CD4-positive, alpha-beta T cell treated with Interleukin-10 for 1 hour (primary cell): ENCODE measurements around the gene DSC2.

Source experiments
- DNase-seq: peaks from one replicate; pipeline ENCODE4 v3.0.0-alpha.2; 2020

Gene DSC2

DNA sequence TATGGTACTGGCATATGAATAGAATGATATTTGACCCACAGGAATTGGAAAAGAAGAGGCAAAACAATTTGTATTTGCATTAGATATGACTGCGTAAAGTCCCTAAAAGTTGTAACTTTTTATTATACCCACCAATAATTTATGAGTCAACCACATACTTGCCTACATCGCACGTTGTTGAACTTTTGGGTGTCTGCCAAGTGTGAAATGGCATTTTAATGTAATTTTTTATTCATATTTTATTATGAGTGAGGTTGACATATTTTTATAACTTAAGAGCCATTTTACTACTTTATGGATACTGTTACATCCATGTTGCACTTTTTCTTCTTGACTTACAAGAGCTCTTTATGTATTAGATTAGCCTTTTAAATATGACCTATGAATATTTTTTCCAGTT is 4.6 kb downstream of the DSC2 start:
- no peak for DNase-seq

DNA sequence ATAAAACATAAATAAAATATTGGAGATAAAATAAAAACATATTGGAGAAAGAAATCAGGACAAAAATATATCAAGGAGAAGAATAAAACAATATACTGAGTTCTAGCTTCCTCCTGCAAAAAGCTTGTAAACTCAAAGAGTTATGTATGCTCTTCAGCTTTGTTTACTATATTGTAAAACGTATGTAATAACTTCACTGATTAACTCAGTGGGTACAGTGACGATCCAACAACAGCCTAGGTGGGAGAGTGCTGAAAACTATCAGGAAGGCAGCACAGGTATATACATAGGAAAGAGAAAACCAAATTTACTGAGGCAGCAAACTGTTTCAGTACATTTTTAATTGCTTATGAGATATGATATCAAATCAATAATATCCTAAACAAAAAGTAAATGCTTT is 8.3 kb downstream of the DSC2 start:
- no peak for DNase-seq

DNA sequence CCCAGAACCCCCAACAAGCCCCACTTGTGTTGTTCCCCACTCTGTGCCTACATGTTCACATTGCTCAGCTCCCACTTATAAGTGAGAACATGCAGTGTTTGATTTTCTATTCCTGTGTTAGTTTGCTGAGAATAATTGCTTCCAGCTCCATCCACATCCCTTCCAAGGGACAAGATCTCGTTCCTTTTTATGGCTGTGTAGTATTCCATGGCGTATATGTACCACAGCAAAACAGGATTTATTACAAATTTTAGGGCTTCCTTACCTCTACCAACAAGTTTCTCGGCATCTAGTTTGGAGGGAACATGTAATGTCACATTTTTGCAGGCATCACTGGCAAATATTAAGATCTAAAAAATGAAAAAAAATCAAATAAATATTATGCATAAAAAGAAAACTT is 8.9 kb downstream of the DSC2 start:
- DNase-seq: no peak

DNA sequence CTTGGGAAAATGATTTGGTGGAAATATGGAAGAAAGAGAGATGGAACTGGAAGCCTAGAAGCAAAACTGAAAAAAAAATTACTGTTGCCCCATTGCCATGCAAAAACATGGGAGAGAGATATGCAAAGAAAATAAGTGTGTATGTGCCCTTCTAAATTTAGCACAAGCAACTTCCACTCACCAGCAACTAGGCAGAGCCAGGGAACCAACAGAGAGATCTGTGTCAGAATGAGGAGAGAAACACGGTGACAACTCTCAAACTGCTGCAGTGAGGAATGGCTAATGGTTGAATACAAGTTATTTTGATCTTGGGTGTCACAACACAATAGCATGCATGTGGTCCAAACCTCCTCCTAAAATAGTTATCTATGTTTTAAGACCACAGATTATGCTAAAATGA is 10.9 kb downstream of the DSC2 start:
- DNase-seq: no peak

DNA sequence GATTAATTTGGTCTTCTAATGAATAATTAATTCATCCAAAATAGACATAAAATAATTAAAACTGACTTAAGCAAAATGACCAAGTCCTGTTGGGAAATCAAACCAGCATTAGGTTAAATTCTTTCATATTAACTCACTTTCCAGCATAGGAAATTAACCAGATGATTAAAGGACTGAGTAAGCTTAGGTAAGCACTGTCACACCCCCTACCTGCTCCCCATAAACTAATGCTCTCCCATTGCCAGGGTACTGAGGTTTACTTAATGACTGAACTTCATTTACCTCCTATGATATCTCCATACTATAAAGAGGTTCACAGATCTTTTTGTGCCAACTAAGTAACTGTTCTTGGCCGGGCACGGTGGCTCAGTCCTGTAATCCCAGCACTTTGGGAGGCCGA is 13.7 kb downstream of the DSC2 start:
- DNase-seq: no peak

DNA sequence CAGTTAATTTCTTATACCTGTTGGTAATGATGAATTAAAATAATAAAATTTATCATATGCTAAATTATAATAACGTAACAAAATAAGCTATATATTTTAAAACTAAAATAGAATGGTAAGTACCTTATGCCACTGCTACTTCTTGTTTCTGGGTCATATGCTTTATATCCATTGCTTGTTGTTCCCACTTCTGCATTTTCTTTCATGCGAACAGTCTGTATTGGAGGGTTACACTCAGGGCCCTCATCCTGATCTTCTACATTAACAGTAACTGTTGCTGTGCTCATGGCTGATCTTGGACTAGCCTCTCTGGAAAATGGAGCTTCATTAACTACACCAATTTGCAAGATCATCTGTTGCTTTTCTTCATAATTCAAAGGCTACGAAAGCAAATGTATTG is 22.2 kb downstream of the DSC2 start:
- no peak for DNase-seq

DNA sequence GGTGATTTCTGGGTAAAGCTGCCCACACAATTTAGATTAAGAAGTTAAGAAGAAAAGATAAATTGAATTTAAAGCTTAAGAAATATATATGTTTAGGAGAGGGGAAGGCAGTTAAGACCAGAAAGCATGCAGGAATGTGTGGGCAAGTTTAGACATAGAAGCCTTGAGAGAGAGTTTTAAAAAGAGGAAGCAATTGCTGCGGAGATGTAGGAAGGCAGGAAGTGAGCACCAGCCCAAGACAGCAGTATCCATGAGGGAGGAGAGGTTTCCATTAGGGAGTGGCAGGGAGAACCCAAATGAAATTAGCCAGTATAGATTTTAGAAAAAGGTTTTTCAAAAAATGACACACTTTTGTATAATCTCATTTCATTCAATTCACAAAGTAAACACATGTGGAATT is 24.3 kb downstream of the DSC2 start:
- no peak for DNase-seq

DNA sequence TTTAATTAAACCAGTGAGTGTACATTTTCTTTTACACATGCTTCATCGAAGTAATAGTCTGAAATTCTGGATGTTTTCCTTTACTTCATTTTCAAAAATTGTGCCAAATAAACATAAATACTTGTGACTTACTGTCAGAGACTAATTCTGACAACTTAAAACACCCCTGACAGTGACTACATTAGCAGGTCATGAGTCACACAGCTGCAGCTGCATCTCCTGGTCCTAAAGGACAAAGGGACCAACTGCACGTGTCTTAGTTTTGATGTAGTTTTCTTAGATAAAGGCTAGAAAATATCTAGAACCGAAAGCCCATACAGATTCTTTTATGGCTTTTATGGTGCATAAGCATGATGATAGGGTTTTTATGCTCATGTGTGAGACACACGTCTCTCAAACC is 30.0 kb downstream of the DSC2 start:
- DNase-seq: no peak

DNA sequence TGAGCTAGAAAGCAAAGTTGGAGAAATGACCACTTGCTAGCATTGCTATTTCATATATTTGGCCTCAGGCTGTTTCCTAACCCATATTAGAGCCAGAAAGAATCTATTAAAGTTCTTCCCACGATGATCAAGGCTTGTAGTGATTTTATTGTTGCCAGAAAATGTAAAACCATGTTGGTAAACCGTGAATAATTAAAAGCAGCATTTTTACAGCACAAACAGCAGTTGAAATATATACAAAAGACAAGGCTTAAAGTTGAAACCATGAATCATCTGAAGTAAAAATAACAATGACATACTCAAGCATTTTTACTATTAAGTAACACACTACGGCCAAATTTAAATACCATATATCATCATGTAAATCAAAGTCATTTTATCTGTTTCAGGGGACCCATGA is 32.0 kb downstream of the DSC2 start:
- no peak for DNase-seq

DNA sequence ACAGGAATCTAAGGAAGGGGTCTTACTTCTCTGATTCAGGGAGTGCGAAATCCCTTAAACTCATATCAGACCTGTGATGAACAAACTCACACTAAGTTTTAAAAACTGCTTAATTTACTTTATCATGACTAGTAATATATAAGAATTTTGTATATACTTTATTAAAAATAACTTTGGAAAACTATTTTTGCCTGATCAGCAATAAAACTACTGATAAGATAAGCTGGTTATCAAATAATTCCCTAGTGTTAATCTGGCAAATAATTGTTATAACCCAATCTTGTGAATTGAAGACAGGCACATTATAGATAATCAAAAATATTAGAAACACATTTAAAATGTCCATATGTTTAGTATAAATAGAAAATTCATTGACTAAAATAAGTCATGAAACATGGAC is 36.0 kb downstream of the DSC2 start:
- DNase-seq: no peak

DNA sequence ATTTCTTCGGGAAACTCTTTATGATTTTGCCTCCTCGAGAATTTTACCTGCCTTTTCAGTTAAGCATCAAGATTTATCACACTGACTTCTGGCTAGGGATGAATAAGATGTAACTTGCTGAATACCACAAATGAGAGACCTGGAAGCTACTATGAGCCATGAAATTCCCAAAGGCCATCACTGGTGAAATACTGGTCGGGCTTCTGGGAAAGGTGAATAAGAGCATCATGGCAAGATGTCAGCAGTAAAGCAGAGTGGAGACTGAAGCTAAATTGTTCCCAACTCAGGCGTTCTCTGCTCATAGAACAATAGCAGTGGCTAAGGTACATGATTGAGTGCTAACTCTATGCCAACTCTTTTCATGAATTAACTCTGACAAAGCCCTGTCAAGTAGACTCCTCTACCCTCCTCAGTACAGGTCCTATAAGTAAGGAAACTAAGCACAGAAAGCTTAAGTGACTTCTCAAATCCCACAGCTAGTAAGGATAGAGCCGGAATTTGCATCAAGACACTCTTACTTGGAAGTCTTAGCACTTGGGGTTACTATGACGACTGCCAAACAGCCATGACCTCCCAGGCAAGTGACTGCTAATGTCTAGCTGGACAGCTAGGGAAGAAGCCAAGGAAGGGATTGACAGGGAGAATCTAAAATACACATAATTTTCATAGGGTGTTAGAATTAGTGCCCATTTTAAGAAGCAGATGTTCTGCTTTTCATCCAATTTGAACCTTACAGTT is 37.0 kb downstream of the DSC2 start:
- no peak for DNase-seq

DNA sequence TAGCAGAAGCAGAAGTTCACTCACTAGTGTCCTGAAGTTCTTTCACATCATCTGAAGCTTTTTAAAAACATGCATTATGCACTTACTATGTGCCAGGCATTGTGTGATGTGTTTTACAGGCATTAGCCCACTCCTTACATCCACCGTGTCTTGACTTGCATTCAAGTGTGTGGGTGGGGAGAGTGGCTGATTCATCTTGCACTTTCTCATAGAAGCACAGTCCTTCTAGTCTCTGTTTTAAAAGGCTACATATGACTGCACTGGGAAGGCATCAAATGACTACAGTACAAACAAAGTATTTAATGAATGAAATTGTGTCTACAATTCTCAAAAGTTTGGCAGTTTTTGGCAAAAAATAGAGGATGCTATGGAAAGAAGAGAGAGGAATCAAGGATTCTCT is 38.1 kb downstream of the DSC2 start:
- no peak for DNase-seq

DNA sequence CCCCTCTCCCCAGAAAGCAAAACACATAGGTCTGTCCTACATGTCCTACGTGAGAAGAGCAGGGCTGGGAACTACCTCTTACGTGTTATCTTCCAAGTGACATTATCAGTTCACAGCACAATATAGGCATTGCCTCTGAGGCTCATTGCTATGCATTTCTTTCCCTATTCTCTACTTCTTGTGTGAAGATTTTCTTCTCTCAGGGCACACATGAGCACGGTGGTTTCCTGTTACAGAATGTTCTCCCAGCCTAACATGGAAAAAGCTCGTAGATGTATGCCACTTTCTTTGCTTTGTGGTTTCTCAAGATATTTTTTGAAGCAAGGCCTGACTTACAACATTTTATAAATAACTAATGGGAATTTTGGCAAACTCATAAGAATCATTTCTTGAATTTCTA is 40.3 kb downstream of the DSC2 start:
- no peak for DNase-seq

DNA sequence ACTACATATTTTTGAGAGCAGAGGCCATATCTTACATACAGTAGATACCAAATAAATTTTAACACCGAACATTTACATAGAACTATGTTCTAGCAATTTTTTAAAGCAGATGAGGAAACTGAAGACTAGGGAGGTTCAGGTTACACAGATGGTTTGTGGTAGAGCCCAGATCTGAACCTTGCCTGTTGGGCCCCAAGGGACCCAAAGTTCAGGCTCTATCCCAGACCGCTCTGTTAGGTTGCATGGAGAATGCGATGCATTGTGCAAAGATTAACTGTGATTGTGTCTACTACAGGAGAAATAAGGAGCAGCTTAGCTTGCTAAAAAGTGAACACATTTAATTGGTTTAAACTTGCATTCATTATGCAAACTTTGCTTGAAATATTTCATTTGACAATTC is 43.3 kb downstream of the DSC2 start:
- no peak for DNase-seq

DNA sequence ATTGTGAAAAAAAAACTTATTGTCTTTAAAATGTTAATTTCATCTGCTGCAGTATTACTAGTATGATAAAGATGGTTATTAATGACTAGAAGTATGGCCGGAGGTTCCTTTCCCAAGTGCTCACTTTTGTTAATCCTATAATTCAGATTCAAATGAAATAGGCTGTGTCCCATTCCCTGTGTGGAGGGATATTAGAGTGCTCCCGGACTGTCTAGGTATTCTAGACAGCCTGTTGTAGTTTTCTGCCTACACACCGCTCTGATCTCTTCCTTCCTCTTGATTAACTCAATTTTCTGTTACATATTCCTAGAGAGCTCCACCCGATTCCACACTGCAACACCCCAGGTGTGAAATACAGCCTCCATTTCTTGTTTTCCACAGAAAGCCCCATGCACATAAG is 44.3 kb downstream of the DSC2 start:
- no peak for DNase-seq

DNA sequence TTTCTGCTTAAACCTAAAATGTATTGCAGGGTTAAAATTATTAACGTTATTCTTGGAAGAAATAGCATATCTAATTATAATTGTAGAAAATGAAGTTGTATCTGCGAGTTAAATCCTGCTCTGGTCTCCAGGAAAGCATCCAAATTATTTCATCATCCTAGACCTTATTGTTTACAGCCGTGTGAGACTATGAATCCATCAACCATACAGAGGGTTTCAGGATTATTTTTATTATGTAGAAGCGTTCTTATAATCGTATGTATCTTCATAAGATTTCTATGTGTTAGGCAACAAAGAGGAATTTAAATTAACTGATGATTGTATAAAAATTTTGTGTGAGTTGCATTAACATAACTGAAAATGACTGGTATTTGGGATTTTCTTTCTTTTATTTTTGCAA is 45.2 kb downstream of the DSC2 start:
- no peak for DNase-seq

DNA sequence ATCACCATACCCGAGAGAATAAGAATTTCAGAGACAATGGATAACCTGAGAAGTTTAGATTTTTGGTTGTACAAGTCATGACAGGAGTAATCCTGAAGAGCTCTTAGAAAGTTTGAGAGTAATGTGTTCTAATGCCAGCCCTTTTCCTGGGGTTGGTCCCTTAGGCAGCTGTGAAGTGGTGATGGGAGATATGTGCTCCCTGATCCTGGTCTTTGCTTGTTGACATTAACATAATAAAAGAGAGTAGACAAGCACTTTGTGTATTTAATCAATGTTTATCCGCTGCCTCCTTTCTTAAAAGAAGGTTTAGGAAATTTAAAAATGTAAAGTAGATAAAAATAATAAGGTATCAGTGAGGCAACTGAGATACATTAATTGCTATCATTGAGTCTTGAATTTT is 45.9 kb downstream of the DSC2 start:
- no peak for DNase-seq

DNA sequence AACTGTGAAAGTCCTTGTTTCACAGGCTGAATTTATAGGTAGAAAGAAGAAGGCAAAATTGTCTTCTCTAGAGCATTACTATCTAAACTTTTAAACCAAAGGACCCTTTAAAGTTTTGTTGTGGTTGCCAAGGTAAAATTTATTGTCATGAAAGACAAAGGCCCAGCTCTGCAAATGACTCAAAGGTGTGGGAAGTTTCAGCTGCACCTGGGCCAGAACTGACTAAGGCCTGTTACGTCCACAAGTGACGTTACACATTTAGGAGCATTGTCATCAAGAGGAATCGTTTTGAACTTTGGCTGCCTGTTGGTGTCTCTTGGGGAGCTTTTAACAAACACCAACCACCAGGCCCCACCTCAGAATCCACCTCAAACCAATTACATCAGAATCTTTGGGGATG is 51.6 kb downstream of the DSC2 start:
- no peak for DNase-seq

DNA sequence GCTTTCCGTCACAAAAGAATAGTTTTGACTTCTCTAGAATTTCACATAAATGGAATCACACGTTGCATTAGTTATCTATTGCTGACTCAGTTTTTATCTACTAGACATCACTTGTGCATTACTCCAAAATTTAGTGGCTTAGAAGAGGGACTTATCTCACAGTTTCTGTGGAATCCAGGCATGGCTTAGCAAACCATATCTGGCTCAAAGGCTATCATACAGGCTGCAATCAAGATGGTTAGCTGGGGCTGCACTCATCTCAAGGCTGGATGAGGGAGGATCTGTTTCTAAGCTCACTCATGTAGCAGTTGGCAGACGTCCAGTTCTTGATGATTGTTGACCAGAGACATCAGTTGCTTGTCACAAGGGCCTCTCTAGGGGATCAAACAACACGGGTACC is 53.0 kb downstream of the DSC2 start:
- no peak for DNase-seq

DNA sequence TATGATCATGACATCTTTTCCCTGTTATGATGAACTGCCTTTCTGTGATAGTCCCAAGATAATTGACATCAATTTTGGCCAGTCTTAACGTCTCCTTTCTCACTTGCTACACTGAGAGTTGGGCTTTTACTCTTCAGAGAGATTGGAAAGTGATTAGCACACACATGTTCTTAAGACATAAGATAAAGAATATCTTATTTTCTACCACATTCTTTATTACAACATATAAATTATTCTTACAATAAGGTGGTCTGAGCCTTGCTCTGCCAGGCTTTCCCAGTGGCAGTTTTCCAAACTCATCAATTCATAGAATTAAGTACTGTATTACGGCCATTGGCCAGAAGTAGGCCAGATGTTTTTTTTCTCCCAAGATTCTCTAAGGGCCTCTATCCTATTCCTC is 54.0 kb downstream of the DSC2 start:
- no peak for DNase-seq

DNA sequence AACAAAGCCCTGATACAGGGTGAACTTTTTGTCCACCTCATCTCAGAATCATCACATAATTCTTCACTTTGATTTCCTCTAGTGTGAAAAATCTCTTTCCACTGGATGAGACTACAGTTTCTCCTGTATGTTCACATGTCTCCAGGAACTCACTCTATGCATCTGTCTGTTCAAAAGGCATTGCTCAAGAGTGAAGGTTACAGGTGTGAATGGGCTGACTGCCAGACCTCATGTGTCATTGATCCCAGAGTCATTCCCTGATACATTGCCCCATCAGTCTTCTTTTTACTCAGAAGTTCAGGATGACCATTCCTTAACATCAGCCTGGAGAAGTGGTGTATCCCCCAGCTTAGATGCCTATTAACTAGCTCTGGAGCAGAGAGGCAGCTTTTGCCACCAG is 55.3 kb downstream of the DSC2 start:
- DNase-seq: no peak

DNA sequence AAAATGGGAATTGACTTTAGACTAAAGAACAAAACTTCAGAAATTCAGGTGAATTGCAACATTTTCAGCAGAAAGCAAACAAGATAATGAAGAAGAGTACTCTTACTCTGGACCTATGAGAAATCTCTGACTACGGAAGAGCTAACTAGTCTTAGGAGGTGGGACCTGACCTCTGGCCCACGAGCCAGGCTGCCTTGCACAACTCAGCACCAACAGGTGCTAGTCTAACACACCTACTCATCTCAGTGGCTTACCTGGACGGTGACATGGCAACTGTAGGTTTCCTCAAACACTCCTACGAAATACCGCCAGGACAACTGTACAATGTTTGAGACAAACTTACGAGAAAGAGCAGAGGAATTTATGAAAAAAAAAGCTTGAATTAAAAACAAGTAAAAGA is 56.6 kb downstream of the DSC2 start:
- DNase-seq: no peak

DNA sequence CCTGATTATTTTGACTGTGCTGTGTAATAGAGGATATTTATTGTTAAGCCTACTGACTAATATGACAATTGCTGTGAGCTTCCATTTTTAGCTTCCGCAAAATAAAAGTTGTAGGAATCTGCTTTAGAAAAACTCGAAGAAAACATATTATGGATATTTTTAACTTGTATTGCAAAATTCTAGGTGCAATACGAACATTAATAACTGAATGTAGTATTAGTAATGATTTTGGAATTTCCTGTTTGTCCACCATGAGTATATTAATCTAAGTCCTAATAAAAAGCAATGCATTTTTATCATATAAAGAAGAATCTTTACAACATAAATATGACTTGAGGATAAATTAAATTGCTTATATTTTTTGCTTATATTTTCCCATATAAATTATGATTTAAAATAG is 57.3 kb downstream of the DSC2 start:
- DNase-seq: no peak

DNA sequence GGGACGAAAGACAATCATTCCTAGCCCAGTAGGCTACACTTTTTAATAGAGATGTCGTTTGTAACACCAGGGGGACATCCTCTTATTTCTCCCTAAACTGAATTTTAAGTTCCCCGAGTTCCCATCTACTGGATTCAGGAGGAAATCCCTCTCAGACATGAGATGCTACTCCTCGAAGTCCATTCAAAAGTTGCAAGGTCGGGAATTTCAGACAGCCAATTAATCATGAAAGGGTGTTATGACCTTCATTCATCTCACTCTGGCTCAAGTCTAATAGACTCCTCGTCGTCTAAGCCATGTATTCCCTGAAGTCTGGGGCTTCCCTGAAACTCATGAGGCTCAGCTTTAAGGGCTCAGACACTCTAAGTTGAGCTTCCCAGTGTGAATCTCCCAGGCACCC is 58.5 kb downstream of the DSC2 start:
- DNase-seq: no peak

DNA sequence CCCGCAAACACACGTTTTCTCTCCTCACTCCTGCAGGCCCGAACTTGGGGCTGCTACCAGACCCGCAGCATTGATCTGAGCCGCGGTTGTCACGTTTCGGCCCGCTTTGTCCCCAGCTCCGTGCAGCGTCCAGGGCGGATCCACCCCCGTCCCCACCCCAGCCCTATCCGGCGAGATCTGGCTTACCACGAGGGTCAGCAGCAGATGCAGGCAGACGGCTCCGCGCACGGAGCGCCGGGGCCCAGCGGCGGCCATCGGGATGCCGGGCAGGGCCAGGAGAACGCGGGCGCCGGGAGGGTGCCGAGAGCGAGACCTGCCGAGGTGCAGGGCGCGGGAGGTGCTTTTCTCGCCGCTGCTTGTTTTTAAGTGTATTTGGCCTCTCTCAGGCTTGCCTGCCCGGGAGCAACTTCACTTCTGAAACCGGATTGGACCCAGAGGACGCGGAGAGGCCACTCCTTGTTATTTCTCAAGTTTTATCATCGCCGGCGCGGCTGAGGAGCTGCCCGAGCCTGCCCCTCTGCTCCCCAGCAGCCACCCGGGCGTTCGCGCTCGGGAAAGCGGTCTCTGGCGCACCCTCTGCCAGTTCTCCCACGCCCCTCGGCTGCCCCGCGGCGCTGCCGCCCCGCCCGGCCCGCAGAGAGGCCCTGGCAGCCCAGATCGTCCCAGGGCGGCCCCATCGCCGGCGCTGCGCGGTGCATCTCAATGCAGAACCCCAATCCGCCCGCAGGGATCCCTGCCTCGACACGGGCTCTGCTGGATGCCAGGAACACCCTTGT is 59.6 kb downstream of the DSC2 start, which contains the start of gene DSC3:
DSC3 (minus strand) TSS at position 337 of the 776 bp plus-strand sequence; CDS start at position 255, 82 bp downstream.
- no peak for DNase-seq
